ENCODE data around the gene SLC7A6.
A peak's percentile ranks its signal among the peaks of the same experiment; 100 is the strongest.

The SLC7A6 gene

DNA sequence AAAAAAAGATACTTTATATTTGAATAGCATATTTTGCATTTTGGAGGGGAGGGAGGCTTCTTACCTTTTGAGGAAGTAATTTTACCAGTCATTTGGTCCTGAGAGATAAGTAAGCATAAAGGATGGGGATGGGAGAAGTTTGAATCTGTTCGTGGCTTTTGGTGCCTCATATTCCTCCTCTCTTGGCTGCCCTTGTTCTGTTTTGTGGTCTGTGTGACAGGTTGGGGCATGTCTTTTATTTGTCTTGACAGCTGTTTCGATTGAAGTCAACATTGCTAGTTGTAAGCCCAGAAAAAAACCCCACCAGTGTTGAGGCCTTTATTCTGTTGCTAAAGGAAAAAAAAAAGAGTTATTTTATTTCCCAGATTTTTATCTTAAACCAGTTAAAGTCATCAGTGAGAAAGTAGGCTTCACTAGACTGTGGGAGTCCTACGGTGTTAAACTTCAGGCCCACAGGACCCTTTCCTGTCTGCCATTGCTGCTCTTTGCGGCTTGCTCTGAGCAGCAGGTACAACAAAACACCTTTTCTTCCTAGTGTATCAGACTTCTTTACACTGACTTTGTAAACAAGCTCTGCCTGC is 11.4 kb downstream of the SLC7A6 start:
- peaks cover 11% of the 10 kb centered on the region for H3K36me3 ChIP-seq (ENCODE audit: control insufficient read depth, insufficient read depth, low read length)
- DNase-seq (ENCODE audit: extremely low read depth, insufficient read length) = peak; percentile 55
- peak overlapping the region; percentile 12; the same call in 1 of the 2 replicates for H3K4me3 ChIP-seq (replicated peaks; ENCODE audit: low read depth, low read length)
- H3K27me3 ChIP-seq (replicated peaks; ENCODE audit: control insufficient read depth, insufficient read depth, low read length) = no peaks in the 10 kb centered on the region
- TF ChIP-seq, protein P1, sequence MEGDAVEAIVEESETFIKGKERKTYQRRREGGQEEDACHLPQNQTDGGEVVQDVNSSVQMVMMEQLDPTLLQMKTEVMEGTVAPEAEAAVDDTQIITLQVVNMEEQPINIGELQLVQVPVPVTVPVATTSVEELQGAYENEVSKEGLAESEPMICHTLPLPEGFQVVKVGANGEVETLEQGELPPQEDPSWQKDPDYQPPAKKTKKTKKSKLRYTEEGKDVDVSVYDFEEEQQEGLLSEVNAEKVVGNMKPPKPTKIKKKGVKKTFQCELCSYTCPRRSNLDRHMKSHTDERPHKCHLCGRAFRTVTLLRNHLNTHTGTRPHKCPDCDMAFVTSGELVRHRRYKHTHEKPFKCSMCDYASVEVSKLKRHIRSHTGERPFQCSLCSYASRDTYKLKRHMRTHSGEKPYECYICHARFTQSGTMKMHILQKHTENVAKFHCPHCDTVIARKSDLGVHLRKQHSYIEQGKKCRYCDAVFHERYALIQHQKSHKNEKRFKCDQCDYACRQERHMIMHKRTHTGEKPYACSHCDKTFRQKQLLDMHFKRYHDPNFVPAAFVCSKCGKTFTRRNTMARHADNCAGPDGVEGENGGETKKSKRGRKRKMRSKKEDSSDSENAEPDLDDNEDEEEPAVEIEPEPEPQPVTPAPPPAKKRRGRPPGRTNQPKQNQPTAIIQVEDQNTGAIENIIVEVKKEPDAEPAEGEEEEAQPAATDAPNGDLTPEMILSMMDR (IDR thresholded peaks at IDR 0.05; ENCODE audit: insufficient read depth, low read length, poor library complexity, severe bottlenecking) = no peak

DNA sequence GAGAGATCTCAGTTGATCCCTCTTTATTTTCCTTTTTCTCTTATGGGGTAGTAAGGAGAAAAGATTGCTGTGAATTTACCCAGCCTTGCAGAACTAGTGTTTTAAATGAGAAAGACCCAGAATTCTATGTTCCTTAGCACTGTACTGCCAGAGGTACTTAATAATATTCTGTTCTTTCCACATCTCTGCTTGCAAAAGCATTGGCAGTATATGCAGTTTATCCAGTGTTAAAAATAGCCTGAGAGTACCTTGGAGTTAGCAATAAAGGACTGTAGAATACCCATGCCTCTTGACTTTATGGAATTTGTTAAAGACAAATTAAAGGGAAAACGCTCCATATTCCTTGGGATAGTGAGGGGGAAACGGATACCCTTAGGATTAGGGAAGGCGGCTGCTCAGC is 11.9 kb downstream of the SLC7A6 start:
- Histone ChIP-seq H3K27me3 (replicated peaks; ENCODE audit: control insufficient read depth, insufficient read depth, low read length) (no peaks in the 10 kb centered on the region), H3K4me3 (replicated peaks; ENCODE audit: low read depth, low read length) (peak overlapping the region; percentile 12; the same call in 1 of the 2 replicates), H3K36me3 (ENCODE audit: control insufficient read depth, insufficient read depth, low read length) (peaks cover 13% of the 10 kb centered on the region)
- TF ChIP-seq, protein P1 (IDR thresholded peaks at IDR 0.05; ENCODE audit: insufficient read depth, low read length, poor library complexity, severe bottlenecking) = no peak
- DNase-seq (ENCODE audit: extremely low read depth, insufficient read length) = no peak

DNA sequence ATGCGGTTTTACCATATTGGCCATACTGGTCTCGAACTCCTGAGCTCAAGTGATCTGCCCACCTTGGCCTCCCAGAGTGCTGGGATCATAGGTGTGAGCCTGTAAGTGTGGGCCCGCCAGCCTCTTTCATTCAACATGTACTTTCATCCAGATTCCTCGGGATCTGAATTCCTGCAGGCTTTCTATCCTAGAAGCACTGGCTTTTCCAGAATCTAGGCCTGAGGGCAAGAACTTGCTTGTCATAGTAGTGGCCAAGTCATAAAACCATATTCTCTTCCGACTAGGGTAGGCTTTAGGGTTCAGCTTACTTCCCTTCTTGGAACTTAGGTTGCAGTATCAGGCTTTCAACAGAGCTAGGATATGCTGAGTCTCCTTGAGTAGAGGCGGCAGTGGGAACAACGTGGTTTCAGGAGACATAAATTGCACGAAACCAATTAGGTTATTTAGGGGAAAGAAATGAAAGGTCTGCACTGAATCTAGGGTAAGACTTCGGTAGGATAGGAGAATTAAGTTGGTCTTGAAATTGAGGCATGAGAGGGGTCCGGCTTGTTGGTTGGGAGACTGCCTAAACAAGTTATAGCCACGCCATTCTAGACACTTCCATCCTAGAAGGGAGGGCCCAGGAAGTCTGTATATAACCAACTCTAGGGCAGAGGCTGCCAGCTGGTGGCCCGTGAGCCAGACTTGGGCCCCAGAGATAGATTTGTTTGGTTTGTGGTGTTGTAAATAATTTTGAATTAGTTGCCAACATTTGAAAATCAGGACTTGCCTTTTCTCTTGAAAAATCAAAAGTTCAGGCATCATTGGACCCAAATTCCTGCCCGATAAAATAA is 15.6 kb downstream of the SLC7A6 start:
- H3K27me3 ChIP-seq (replicated peaks; ENCODE audit: control insufficient read depth, insufficient read depth, low read length) = no peaks in the 10 kb centered on the region
- H3K36me3 ChIP-seq (ENCODE audit: control insufficient read depth, insufficient read depth, low read length) = peaks cover 7% of the 10 kb centered on the region
- TF ChIP-seq, protein P1 (IDR thresholded peaks at IDR 0.05; ENCODE audit: insufficient read depth, low read length, poor library complexity, severe bottlenecking) = no peak

DNA sequence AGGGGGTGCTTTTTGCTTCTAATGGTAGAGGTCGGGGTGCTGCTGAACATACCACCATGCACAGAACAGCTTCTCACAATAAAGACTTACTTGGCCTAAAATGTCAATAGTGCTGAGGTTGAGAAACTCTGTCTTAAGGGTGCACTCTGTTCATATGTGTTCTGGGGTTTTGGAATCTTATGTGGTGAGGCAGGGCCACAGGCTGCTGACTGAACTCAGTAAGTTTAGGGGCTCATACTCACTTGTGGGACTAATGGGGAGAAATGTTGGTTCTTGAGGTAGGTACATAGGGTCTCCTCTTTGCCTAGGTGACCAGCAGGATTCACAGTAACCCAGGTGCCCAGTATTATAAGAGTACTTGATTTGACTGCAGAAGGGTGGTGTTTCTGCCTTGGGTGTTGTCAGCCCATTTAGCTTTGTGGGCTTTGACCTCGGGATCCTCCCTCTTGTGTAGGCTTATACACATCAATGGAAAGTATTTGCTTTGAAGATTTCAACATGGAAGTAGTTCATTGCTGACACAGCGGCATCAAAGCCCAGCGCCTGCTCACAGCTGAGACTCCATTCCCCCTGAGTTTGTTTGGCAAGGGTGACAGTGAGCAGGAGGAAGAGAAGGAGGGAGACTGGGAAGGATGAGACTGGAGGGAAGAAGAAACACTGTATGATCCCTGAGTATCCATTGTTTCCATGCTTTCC is 17.2 kb downstream of the SLC7A6 start:
- TF ChIP-seq, protein P1 (IDR thresholded peaks at IDR 0.05; ENCODE audit: insufficient read depth, low read length, poor library complexity, severe bottlenecking) = no peak
- Histone ChIP-seq H3K4me3 (replicated peaks; ENCODE audit: low read depth, low read length) (no peak overlapping the region), H3K36me3 (ENCODE audit: control insufficient read depth, insufficient read depth, low read length) (peaks cover 7% of the 10 kb centered on the region), H3K27me3 (replicated peaks; ENCODE audit: control insufficient read depth, insufficient read depth, low read length) (no peaks in the 10 kb centered on the region)
- no peak for DNase-seq (ENCODE audit: extremely low read depth, insufficient read length)

More for the DNA sequence above, 15.6 kb downstream of the SLC7A6 start:
- no peak overlapping the region for H3K4me3 ChIP-seq (replicated peaks; ENCODE audit: low read depth, low read length)
- DNase-seq (ENCODE audit: extremely low read depth, insufficient read length) = no peak

DNA sequence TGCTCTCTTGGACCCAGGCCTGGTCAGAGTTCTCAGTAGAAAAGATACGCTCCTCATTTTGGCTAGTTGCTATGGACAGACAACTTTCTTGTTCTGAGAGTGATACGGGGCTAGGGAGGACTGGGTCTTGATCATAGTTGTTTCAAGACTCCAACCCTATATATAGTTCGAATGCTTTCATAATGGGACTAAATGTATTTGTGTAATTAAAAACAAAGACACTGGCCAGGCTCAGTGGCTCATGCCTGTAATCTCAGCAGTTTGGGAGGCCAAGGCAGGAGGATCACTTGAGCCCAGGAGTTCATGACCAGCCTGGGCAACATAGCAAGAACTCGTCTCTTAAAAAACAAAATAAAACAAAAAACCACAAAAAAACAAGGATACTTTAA is 17.7 kb downstream of the SLC7A6 start:
- DNase-seq (ENCODE audit: extremely low read depth, insufficient read length) = no peak
- no peak overlapping the region for H3K4me3 ChIP-seq (replicated peaks; ENCODE audit: low read depth, low read length)
- no peaks in the 10 kb centered on the region for H3K27me3 ChIP-seq (replicated peaks; ENCODE audit: control insufficient read depth, insufficient read depth, low read length)
- TF ChIP-seq, protein P1 (IDR thresholded peaks at IDR 0.05; ENCODE audit: insufficient read depth, low read length, poor library complexity, severe bottlenecking) = no peak
- peaks cover 7% of the 10 kb centered on the region for H3K36me3 ChIP-seq (ENCODE audit: control insufficient read depth, insufficient read depth, low read length)

All from GM06990 (cell line).